HepG2 (cell line): ENCODE measurements around the gene ZBTB32.

Experiments
- CC2D1A ChIP-seq: sonication (generic); formaldehyde crosslinking; IDR thresholded peaks from 2 replicates; pipeline ENCODE4 v1.8.1; 2023; ENCODE audit warnings: mild to moderate bottlenecking, missing genetic modification reagents
- EZH2 ChIP-seq: conservative IDR thresholded peaks from 2 replicates; pipeline ENCODE4 v1.6.1; 2012; ENCODE audit warnings: mild to moderate bottlenecking, low read depth, low read length, moderate library complexity
- HDAC6 ChIP-seq: fragments of 200-600 bp; sonication (generic); IDR thresholded peaks from 2 replicates; pipeline ENCODE4 v1.7.0; 2017; ENCODE audit warnings: mild to moderate bottlenecking, antibody characterized with exemption, low read length, low read depth
- ZFP36 ChIP-seq: fragments of 150-350 bp; IDR thresholded peaks from 2 replicates; pipeline ENCODE4 v1.6.1; 2018; ENCODE audit warnings: borderline replicate concordance, low read length, low read depth; ENCODE audit not compliant: partially characterized antibody
- TF ChIP-seq, protein P1 (sequence below): sonication (generic); formaldehyde crosslinking; IDR thresholded peaks from 2 replicates; pipeline ENCODE4 v1.4.0; 2020; ENCODE audit warnings: missing genetic modification reagents

GRCh38 chr19:35663981-35664380 is 40.4 kb upstream of the ZBTB32 start:
- no peak for TF ChIP-seq CC2D1A
- TF ChIP-seq ZFP36 = no peak
- TF ChIP-seq EZH2 = no peak
- TF ChIP-seq, protein P1, sequence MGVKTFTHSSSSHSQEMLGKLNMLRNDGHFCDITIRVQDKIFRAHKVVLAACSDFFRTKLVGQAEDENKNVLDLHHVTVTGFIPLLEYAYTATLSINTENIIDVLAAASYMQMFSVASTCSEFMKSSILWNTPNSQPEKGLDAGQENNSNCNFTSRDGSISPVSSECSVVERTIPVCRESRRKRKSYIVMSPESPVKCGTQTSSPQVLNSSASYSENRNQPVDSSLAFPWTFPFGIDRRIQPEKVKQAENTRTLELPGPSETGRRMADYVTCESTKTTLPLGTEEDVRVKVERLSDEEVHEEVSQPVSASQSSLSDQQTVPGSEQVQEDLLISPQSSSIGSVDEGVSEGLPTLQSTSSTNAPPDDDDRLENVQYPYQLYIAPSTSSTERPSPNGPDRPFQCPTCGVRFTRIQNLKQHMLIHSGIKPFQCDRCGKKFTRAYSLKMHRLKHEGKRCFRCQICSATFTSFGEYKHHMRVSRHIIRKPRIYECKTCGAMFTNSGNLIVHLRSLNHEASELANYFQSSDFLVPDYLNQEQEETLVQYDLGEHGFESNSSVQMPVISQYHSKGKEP (CRISPR knock-in tag) = no peak
- no peak for TF ChIP-seq HDAC6
